WTC11 (cell line): ENCODE results near the gene KCTD1.

ENCODE experiments used
- SP1 ChIP-seq: sonication (generic); formaldehyde crosslinking; conservative IDR thresholded peaks from 2 replicates; pipeline ENCODE4 v1.8.1; 2022; ENCODE audit warnings: missing genetic modification reagents
- TF ChIP-seq, protein P1 (sequence below): fragments of 200-600 bp; IDR thresholded peaks from 2 replicates; pipeline ENCODE4 v1.8.0; 2022; ENCODE audit warnings: antibody characterized with exemption

GRCh38 chr18:26419746-26420145 is 128.6 kb downstream of the KCTD1 start:
- TF ChIP-seq, protein P1, sequence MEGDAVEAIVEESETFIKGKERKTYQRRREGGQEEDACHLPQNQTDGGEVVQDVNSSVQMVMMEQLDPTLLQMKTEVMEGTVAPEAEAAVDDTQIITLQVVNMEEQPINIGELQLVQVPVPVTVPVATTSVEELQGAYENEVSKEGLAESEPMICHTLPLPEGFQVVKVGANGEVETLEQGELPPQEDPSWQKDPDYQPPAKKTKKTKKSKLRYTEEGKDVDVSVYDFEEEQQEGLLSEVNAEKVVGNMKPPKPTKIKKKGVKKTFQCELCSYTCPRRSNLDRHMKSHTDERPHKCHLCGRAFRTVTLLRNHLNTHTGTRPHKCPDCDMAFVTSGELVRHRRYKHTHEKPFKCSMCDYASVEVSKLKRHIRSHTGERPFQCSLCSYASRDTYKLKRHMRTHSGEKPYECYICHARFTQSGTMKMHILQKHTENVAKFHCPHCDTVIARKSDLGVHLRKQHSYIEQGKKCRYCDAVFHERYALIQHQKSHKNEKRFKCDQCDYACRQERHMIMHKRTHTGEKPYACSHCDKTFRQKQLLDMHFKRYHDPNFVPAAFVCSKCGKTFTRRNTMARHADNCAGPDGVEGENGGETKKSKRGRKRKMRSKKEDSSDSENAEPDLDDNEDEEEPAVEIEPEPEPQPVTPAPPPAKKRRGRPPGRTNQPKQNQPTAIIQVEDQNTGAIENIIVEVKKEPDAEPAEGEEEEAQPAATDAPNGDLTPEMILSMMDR, result no peak
- TF ChIP-seq SP1 (CRISPR knock-in tag), result no peak
